Activated naive CD4-positive, alpha-beta T cell treated with anti-CD3 and anti-CD28 coated beads for 36 hours (primary cell): ENCODE measurements around the gene GFOD1. TPM values are rescaled to one million over a fixed set of nuclear protein-coding genes. Genes with fewer than 3 reads are reported as not detected.

Experiments used
- CTCF ChIA-PET: fragments of 350-600 bp; sonication (Branson Sonifier 250); formaldehyde crosslinking; loops from one replicate; lab custom pipeline; 2021; ENCODE audit warnings: antibody characterized with exemption; lab: Charles Lee
- DNase-seq: peaks from one replicate; pipeline ENCODE4 v3.0.0-alpha.2; 2020
- H3K27ac Mint-ChIP-seq: one replicate; pipeline ENCODE4 v1.8.0; 2021; ENCODE audit warnings: mild to moderate bottlenecking, mixed read lengths
- H3K27me3 Mint-ChIP-seq: one replicate; pipeline ENCODE4 v1.8.0; 2021; ENCODE audit warnings: low read depth, mixed read lengths
- H3K36me3 Mint-ChIP-seq: one replicate; pipeline ENCODE4 v1.8.0; 2021; ENCODE audit warnings: low read depth, mixed read lengths
- H3K4me1 Mint-ChIP-seq: one replicate; pipeline ENCODE4 v1.8.0; 2021; ENCODE audit warnings: low read depth, mixed read lengths
- H3K4me3 Mint-ChIP-seq: one replicate; pipeline ENCODE4 v1.8.0; 2021; ENCODE audit warnings: mild to moderate bottlenecking, moderate library complexity, mixed read lengths
- H3K9me3 Mint-ChIP-seq: one replicate; pipeline ENCODE4 v1.8.0; 2021; ENCODE audit warnings: mixed read lengths
- intact Hi-C: fragments of 100-400 bp; cut with micrococcal nuclease; formaldehyde crosslinking; loops from one replicate; pipeline ENCODE4 v1.15.1; 2023
- total RNA-seq, 2 experiments: library from RNA; stranded (reverse); gene quantifications; one replicate each; pipeline ENCODE4 v1.2.3, GENCODE V29; 2021

GFOD1 gene
- total RNA-seq, 2 experiments from 2014 or later: 3.7 to 4.2 TPM

DNA sequence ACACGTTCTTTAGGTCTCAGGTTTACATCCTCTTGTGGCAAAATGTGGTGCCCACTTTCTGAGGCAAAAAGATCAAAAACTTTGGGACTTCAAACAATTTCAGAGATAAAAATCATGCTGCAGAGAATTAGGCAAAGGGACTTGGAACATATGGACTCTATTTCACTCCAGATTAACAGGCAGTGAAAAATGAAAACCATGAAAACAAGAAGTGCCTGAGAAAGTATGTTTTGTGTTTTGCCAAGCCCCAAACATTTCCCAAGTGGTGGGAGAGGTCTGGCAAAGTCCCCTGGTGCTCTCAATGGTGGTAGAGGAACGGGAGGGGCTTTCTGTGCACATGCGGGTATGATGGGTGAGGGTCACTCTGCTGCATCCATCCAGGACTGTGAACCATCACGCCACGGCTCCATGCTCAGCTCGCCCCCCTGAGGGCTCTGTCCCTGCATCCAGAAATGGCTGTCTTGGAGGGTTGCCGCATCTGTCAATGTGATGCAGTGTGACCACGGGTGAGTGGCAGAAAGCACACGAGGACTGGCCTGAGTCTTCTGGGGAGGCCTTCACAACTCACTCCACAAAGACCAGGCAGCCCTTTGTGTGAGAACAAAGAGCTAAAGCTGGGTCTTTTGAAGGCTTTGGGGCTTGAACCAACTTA lies 115.9 kb downstream of the GFOD1 start:
- CTCF ChIA-PET: interaction anchor here (1.2 to 1.8 kb wide), 2 partner anchors 17 to 316 kb away, joined by 3 to 6 read pairs; no protein-coding TSS in a partner anchor

GRCh38 chr6:13370623-13371022 lies 116.8 kb downstream of the GFOD1 start:
- no peak for DNase-seq
- Mint-ChIP-seq H3K27me3 (no peaks in the 10 kb centered on the region), H3K36me3 (no peaks in the 10 kb centered on the region), H3K9me3 (no peaks in the 10 kb centered on the region), H3K4me3 (no peak overlapping the region), H3K4me1 (peaks cover 17% of the 10 kb centered on the region), H3K27ac (no peak overlapping the region)
- CTCF ChIA-PET: no interaction called here
- intact Hi-C loops: no loop called here

More for the DNA sequence above, 115.9 kb downstream of the GFOD1 start:
- Mint-ChIP-seq H3K4me1 (peaks cover 23% of the 10 kb centered on the region), H3K4me3 (no peak overlapping the region), H3K27me3 (no peaks in the 10 kb centered on the region), H3K36me3 (no peaks in the 10 kb centered on the region), H3K27ac (no peak overlapping the region), H3K9me3 (no peaks in the 10 kb centered on the region)
- no peak for DNase-seq
- intact Hi-C loops: no loop called here

DNA sequence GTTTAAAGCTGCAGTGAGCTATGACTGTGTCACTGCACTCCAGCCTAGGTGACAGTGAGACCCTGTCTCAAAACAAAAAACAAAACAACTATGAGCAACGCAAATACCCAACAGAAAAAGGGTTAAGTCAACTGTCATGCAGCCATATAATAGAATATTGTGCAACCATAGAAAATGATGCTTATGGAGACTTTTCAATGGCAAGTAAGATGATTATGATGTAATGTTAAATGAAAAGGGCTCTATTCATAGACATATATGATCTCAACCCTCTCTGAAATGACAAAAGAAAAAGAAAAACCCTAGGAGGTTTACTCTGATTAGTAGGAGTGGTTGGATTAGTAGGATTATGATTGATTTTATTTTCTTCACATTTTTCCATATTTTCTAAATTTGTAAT lies 117.8 kb downstream of the GFOD1 start:
- Mint-ChIP-seq H3K4me1 (peaks cover 9% of the 10 kb centered on the region), H3K36me3 (peaks cover under 1% of the 10 kb centered on the region), H3K4me3 (no peak overlapping the region), H3K27ac (no peak overlapping the region), H3K9me3 (no peaks in the 10 kb centered on the region), H3K27me3 (no peaks in the 10 kb centered on the region)
- no peak for DNase-seq
- CTCF ChIA-PET: interaction anchor here (0.9 to 1.2 kb wide), 2 partner anchors 12 to 13 kb away, joined by 3 read pairs; no protein-coding TSS in a partner anchor
- intact Hi-C loops: no loop called here

- no peaks in the 10 kb centered on the region for H3K9me3 Mint-ChIP-seq
- intact Hi-C loops: no loop called here
- H3K4me1 Mint-ChIP-seq: peaks cover 4% of the 10 kb centered on the region
- H3K27me3 Mint-ChIP-seq: no peaks in the 10 kb centered on the region
- CTCF ChIA-PET: interaction anchor here (1.2 kb wide), 1 partner anchor 11 kb away, joined by 3 read pairs; no protein-coding TSS in a partner anchor
- peaks cover 3% of the 10 kb centered on the region for H3K36me3 Mint-ChIP-seq
- H3K27ac Mint-ChIP-seq: no peak overlapping the region
- DNase-seq: no peak
- no peak overlapping the region for H3K4me3 Mint-ChIP-seq
These were observed 118.7 kb downstream of the GFOD1 start for GRCh38 chr6:13368731-13369115.

DNA sequence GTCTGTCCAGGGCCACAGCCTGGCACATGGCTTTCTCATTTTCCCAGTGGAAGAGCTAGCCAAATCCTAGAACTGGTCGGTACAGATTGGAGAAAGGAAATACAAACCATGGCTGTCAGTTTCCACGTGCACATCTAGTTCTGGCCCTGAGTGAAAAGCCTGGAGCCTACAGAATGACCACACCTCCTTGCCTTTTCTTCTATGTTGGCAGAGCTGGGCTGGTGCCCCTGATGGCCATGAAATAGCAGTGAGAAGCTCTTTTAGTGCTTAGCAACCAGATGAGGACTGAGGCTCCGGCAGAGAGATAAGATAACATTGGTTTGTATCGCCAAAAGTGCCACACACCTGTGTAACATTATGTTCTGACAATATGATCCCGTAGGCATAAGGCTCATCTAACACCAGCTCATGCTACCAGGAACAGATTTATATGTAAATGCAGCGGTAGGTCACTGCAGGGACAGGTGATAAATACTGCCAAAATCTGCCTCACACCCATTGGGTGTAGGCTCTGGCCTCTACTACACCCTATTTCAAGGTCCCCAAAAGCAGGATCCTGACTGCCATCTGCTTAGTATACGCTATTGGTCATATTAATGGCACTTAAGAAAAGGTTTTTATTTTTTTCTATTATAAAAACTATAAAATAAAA lies 119.2 kb downstream of the GFOD1 start:
- intact Hi-C loops: no loop called here
- no peak for DNase-seq
- Mint-ChIP-seq H3K36me3 (peaks cover 3% of the 10 kb centered on the region), H3K4me1 (no peaks in the 10 kb centered on the region), H3K27me3 (no peaks in the 10 kb centered on the region), H3K4me3 (no peak overlapping the region), H3K9me3 (no peaks in the 10 kb centered on the region), H3K27ac (no peak overlapping the region)
- CTCF ChIA-PET: interaction anchor here (0.6 kb wide), 1 partner anchor 107 kb away, joined by 3 read pairs; no protein-coding TSS in a partner anchor

DNA sequence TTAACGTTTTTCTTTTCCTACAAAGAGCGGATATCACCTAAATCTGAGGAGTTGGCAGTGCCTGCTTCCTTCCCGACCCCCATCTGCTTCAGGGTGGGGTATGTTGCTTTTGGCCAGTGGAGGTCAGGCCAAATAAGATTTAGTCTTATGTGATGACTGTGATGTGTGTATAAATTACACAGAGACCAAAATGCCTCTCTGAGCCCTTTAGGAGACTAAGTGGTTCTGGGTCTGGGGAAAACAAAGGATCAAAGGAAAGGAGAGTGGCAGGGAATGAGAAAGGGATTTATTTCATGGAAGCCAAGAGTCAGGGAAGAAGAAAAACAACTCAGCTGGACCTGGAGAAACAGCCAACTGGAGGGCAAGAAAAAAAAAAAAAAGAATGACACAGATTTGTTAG lies 120.0 kb downstream of the GFOD1 start:
- no peaks in the 10 kb centered on the region for H3K27me3 Mint-ChIP-seq
- no peak for DNase-seq
- H3K27ac Mint-ChIP-seq: no peak overlapping the region
- H3K4me1 Mint-ChIP-seq: no peaks in the 10 kb centered on the region
- intact Hi-C loops: no loop called here
- peaks cover 3% of the 10 kb centered on the region for H3K36me3 Mint-ChIP-seq
- CTCF ChIA-PET: interaction anchor here (0.6 kb wide), 1 partner anchor 108 kb away, joined by 3 read pairs; no protein-coding TSS in a partner anchor
- no peaks in the 10 kb centered on the region for H3K9me3 Mint-ChIP-seq
- no peak overlapping the region for H3K4me3 Mint-ChIP-seq

DNA sequence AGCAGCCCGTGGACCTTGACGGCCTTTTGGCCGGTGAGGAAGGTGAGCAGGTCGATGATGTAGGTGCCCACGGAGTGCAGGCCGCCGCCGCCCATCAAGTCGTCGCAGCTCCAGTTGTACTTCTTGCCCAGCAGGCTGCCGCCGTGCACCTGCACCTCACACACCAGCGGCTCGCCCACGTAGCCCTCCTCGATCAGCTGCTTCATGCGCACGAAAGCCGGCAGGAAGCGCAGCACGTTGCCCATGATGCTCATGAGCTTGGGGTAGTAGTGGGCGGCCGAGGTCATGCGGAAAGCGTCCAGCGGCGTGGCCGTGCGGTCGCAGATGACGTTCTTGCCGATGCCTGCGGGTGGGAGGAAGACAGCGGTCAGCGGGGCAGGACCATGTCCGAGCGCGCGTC lies 122.1 kb downstream of the GFOD1 start:
- DNase-seq: no peak
- intact Hi-C loops: no loop called here
- no peaks in the 10 kb centered on the region for H3K27me3 Mint-ChIP-seq
- H3K27ac Mint-ChIP-seq: no peak overlapping the region
- no peaks in the 10 kb centered on the region for H3K9me3 Mint-ChIP-seq
- no peaks in the 10 kb centered on the region for H3K4me1 Mint-ChIP-seq
- H3K4me3 Mint-ChIP-seq: no peak overlapping the region
- CTCF ChIA-PET: no interaction called here
- peaks cover 3% of the 10 kb centered on the region for H3K36me3 Mint-ChIP-seq

GRCh38 chr6:13364842-13365241 lies 122.6 kb downstream of the GFOD1 start:
- Mint-ChIP-seq H3K4me3 (no peak overlapping the region), H3K27ac (no peak overlapping the region), H3K4me1 (no peaks in the 10 kb centered on the region), H3K36me3 (peaks cover 3% of the 10 kb centered on the region), H3K9me3 (no peaks in the 10 kb centered on the region), H3K27me3 (no peaks in the 10 kb centered on the region)
- intact Hi-C loops: no loop called here
- CTCF ChIA-PET: no interaction called here
- DNase-seq: no peak

GRCh38 chr6:13362412-13362811 lies 125.0 kb downstream of the GFOD1 start:
- Mint-ChIP-seq H3K4me3 (no peak overlapping the region), H3K9me3 (no peaks in the 10 kb centered on the region), H3K27me3 (no peaks in the 10 kb centered on the region), H3K36me3 (peaks cover 3% of the 10 kb centered on the region), H3K27ac (no peak overlapping the region), H3K4me1 (peaks cover 4% of the 10 kb centered on the region)
- no peak for DNase-seq
- CTCF ChIA-PET: interaction anchor here (0.6 kb wide), 1 partner anchor 87 kb away, joined by 3 read pairs; no protein-coding TSS in a partner anchor
- intact Hi-C loops: no loop called here

- Mint-ChIP-seq H3K9me3 (no peaks in the 10 kb centered on the region), H3K4me3 (no peak overlapping the region), H3K27me3 (no peaks in the 10 kb centered on the region), H3K4me1 (peaks cover 19% of the 10 kb centered on the region), H3K27ac (no peak overlapping the region), H3K36me3 (peaks cover 3% of the 10 kb centered on the region)
- CTCF ChIA-PET: interaction anchor here (0.6 kb wide), 1 partner anchor 429 kb away, joined by 7 read pairs; no protein-coding TSS in a partner anchor
- no peak for DNase-seq
- intact Hi-C loops: no loop called here
These were observed 126.5 kb downstream of the GFOD1 start for GRCh38 chr6:13360671-13361540.

DNA sequence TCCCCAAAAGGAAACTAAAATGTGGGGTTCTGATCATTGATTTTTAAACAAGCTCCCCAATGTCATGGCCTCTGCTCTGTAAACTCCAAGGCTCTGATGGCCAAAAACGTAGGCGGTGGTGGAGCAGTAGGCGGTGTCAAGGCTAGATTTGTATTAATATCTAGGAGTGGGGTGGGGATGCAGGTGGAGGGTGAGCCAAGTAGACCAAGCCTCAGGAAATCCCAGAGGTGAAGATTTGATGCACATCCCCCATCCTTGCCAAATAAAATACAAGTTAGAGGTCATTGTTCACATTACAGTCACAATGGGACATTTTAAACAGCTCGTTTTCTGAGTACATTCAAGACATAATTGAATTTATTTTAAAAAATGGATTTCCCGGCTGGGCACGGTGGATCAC lies 128.1 kb downstream of the GFOD1 start:
- CTCF ChIA-PET: interaction anchor here (0.7 kb wide), 1 partner anchor 51 kb away, joined by 5 read pairs; no protein-coding TSS in a partner anchor
- no peak for DNase-seq
- peaks cover 35% of the 10 kb centered on the region for H3K4me1 Mint-ChIP-seq
- H3K27ac Mint-ChIP-seq: no peak overlapping the region
- H3K36me3 Mint-ChIP-seq: no peaks in the 10 kb centered on the region
- H3K27me3 Mint-ChIP-seq: no peaks in the 10 kb centered on the region
- no peak overlapping the region for H3K4me3 Mint-ChIP-seq
- H3K9me3 Mint-ChIP-seq: no peaks in the 10 kb centered on the region
- intact Hi-C loops: loop anchor here (5.0 to 10.0 kb wide), 4 partner anchors 258 to 1994 kb away; partner anchors contain the start of genes CD83 and NOL7

DNA sequence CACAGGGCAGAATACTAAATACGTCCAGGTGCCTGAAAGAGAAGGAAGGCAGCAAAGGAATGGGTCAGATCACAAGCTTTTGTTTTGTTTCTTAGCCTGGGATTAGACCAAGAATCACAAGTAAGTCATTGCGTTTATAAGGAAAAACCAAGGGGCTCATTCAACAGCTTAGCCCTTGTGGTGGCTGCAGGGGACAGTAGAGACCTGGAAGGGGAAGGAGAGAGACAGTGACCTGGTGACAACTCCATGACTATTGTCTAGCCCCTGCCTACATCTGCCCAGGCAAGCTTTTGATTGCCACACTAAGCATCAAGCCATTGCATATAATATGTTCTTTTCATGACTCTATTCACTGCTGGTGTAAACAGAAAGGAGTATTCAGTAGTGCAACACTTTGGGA lies 128.9 kb downstream of the GFOD1 start:
- Mint-ChIP-seq H3K4me1 (peaks cover 43% of the 10 kb centered on the region), H3K36me3 (no peaks in the 10 kb centered on the region), H3K27me3 (no peaks in the 10 kb centered on the region), H3K9me3 (no peaks in the 10 kb centered on the region), H3K27ac (no peak overlapping the region), H3K4me3 (no peak overlapping the region)
- intact Hi-C loops: loop anchor here (5.0 to 10.0 kb wide), 4 partner anchors 259 to 1994 kb away; partner anchors contain the start of genes CD83 and NOL7
- no peak for DNase-seq
- CTCF ChIA-PET: no interaction called here
